Hepatic stellate cell (primary cell): ENCODE measurements around the gene PACS1.
"Not testable (repeated sequence)": the region's sequence is repeated elsewhere in the genome, so short reads cannot be mapped to it uniquely, and the experiment has no call there.

Experiments
- DNase-seq: peaks from one replicate; pipeline ENCODE4 v3.0.0; 2011; ENCODE audit warnings: low spot score

The PACS1 gene

DNA sequence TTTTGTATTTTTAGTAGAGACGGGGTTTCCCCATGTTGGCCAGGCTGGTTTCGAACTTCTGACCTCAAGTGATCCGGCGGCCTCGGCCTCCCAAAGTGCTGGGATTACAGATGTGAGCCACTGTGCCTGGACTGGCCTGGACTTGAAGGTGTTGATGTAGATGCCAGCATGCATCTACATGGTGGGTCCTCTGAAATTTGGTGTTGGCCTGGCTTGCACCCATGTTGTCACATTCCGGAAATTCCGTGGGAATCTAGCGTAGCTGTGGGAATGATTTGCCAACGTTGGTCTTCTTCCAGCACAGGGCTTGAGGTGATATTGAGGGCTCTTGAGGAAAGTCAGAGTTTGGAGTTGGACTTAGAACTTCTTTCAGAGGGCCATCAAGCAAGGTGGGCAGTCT, 6.5 kb downstream of the PACS1 start:
- no peak for DNase-seq

DNA sequence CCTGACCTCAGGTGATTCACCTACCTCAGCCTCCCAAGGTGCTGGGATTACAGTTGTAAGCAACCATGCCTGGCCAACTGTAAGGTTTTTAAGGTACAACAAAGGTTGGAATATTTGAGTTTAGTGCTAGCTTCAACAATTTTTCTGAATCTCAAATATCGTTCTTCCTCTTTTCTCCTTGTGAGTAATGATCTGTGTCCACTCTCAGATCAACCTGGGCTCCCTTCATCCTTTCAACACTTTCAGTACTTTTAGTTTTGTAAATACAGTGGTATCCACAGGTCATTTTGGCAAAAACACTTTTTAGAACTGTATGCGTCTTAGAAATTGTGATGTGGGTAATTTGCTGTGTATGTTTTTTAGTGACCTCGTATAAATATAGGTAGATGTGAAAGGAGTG, 7.9 kb downstream of the PACS1 start:
- DNase-seq, result no peak

DNA sequence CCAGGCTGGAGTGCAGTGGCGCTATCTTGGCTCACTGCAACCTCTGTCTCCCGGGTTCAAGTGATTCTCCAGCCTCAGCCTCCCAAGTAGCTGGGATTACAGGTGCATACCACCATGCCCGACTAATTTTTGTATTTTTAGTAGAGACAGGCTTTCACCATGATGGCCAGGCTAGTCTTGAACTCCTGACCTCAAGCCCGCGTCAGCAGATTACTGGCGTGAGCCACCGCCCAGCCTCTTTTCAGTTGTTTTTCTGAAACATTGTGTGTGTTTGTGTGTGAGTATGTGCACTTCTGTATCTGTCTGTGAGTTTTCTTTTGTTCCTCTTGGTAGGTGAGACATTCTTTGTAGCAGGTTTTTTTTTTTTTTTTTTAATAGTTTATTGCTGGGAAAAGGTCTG, 8.9 kb downstream of the PACS1 start:
- not testable (repeated sequence) for DNase-seq

DNA sequence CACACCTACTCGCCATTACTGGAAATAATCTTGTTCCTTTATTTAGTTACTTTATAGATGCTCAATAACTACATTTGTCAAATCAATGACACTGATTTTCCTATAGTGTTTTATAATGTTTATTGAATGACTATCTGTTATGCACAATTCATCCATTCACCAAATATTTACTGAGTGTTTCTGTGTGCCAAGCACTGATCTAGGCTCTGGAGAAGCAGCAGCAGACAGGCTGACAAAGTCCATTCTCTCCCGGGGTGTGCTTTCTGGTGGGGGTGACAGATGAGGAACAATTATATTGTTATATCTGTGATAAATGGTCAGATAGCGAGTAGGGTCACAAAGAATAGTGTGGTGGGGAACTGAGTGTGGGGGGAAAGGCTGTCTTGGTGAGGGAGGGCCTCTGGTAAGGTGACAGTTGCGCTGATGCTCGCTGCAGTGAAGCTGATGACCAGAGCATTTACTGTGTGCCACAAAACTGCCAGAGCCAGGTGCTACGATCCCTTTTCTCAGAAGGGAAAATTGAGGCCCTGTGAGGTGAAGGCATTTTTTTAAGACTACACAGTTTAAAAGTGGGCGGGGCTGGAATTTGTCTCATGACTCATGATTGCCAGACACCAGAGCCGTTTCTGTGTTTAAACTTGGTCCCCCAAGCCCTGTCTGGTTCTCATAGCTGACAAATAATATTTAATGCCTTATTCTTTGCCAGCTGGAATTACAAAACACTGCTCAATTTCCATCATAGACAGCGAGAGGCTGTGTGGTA, 10.2 kb downstream of the PACS1 start:
- DNase-seq, result peak; percentile 80

DNA sequence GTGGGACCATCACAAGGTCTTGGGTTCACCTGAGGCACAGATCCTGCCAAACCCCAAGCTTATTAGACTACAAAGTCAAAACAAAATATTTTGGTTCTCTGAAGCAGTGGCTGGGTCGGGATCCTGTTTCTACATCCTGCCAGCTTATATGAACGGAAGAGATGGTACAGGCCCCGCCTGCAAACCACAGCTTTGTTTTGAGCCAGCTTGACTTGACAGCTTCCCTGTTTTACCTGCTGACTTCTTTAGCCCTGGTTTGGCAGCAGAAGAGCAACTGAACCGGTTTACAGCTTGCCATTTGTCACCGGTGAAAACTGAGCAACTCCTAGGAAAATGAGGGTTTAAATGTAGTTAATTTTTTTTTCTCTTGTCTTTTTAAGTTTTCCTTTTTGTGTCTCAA, 11.4 kb downstream of the PACS1 start:
- DNase-seq, result no peak

- peak; percentile 36 for DNase-seq
Measured at GRCh38 chr11:66082946-66083698, 13.1 kb downstream of the PACS1 start.

- no peak for DNase-seq
Measured at GRCh38 chr11:66083767-66084166, 13.7 kb downstream of the PACS1 start.

- no peak for DNase-seq
Measured at GRCh38 chr11:66084821-66085475, 14.9 kb downstream of the PACS1 start.

GRCh38 chr11:66087148-66087908, 17.3 kb downstream of the PACS1 start:
- DNase-seq, result no peak

DNA sequence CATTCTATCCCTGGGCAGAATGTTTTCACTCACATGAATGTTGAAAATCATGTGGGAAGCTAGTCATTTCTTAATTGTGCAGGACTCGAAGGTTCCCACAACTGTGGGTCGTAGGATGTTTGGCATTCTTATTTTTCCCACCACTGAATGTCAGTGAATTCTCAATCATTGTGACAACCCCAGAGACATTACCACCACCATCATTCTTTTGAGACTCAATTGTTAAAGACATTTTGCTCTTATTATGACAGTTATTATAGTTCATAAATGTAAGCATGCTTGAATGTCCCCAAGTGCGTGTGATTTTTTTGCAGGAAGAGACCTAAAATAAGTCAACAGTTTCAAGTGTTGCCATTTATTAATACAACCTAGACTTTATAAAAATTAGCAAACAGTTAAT, 19.0 kb downstream of the PACS1 start:
- DNase-seq, result no peak

- no peak for DNase-seq
Measured at GRCh38 chr11:66090288-66090687, 20.2 kb downstream of the PACS1 start.

- not testable (repeated sequence) for DNase-seq
Measured at GRCh38 chr11:66092125-66092524, 22.1 kb downstream of the PACS1 start.

DNA sequence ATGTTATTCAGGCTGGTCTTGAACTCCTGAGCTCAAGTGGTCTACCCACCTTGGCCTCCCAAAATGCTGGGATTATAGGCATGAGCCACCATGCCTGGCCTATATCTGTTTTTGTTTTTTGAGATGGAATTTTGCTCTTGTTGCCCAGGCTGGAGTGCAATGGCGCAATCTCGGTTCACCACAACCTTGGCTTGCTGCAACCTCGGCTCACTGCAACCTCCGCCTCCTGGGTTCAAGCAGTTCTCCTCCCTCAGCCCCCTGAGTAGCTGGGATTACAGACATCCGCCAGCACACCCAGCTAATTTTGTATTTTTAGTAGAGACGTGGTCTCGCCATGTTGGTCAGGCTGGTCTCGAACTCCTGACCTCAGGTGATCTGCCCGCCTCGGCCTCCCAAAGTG, 29.7 kb downstream of the PACS1 start:
- DNase-seq, result not testable (repeated sequence)

DNA sequence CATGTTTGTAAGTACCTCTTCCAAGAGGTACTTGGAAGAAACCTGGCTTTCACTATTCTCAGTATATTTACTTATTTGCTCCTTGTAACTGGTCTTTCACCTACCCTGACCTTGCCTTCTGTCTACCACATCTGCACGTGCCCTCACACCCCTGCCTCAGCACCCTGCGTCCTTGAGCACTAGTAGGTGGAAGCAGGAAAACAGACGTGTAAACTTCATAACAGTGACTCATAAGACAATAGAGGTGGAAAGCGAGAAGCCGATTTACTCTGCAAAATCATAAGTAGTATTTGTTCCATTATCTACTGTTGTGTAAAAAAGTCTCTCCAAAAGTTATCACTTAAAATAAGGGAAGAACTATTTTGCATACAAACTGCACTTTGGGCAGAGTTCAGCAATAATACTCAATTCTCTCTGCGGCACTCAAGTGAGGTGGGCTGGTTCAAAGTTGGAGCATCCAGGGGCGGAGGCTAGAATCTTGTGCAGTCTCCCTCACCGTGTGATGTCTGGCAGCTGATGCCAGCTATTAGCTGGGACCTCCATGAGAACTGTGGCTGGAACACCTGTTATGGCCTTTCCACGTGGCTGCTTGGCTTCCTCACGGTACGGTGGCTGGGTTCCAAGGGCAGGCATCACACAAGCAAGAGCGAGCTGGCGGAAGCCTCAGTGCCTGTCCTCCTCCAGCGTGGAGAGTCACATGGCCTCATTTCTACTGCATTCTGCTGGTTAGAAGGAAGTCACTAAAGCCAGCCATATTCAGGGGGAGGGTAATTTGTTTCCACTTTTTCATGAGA, 30.4 kb downstream of the PACS1 start:
- DNase-seq, result no peak

DNA sequence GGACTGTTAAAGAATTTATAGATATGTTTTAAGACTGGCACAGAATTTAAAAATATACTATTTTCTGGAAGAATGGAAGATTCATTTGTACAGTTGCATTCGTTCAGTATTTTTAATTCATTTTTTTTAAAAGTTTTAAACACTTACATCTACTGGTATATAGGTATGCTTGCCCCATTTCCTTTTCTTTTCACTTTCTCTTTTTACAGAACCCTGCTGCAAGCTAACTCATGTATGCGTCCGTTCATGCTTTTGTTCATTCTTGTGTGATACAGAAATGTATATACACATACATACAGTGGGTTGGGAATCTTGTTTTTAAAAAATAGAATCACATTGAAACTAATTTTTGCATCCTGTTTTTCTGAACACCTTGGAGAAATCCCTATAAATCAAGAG, 31.0 kb downstream of the PACS1 start:
- no peak for DNase-seq

DNA sequence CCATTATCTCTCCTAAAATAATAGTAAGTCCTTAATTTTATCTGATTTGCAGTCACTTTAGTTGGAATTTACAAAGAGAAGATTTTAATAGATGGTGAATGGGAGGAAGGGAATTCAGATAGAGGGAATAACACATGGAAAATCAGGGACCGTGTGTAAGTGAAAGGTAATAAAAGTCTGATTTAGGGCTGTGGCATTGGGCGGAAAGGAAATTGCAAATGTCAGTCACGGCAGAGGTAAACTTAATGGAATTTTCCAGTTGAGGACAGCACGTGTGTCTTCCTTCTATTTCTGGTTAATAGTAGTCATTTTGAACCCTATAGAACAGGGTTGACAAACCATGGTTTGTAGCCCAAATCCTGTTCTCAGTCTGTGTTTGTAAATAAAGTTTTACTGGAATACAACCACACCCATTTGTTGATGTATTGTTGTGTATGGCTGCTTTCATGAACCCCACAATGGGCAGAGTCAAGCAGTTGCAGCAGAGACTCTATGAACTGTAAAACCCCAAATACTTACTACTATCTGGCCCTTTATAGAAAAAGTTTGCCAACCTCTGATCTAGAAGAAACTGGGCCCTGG, 34.1 kb downstream of the PACS1 start:
- DNase-seq, result no peak

DNA sequence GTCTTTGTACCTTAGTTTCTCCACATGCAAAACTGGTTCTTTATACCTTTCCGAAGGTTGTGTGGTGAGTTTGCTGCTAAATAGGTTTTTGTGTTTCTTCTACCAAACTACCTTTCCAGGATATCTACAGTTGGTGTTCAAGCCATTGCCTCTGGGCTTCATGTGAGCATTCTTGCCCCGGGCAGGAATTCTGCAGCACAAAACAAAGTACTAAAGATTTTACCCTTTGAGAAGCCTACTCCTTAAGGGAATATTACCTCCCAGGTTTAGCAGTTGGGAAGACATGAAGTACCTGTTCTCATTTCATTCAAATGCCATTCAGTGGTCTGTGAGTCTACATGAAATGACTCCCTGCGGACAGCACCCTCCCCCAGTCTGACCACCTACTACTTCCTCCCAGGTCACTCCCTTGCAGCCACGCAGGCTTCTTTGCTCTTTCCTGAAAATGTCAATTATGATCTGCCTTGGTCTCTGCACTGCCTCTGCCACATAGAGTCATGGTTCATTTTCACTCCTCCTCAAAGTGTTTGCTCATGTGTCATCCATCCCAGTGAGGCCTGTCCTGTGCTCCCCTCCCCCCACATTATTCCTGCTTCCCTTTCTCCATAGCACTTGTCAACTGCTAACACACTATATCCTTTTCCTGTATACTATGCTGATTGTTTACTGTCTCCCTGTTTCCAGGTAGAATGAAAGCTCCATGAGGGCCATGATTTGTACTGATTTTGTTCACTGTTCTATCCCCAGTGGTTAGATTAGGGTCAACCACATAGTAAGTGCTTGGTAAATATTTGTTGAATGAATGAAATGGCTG, 36.9 kb downstream of the PACS1 start:
- no peak for DNase-seq

DNA sequence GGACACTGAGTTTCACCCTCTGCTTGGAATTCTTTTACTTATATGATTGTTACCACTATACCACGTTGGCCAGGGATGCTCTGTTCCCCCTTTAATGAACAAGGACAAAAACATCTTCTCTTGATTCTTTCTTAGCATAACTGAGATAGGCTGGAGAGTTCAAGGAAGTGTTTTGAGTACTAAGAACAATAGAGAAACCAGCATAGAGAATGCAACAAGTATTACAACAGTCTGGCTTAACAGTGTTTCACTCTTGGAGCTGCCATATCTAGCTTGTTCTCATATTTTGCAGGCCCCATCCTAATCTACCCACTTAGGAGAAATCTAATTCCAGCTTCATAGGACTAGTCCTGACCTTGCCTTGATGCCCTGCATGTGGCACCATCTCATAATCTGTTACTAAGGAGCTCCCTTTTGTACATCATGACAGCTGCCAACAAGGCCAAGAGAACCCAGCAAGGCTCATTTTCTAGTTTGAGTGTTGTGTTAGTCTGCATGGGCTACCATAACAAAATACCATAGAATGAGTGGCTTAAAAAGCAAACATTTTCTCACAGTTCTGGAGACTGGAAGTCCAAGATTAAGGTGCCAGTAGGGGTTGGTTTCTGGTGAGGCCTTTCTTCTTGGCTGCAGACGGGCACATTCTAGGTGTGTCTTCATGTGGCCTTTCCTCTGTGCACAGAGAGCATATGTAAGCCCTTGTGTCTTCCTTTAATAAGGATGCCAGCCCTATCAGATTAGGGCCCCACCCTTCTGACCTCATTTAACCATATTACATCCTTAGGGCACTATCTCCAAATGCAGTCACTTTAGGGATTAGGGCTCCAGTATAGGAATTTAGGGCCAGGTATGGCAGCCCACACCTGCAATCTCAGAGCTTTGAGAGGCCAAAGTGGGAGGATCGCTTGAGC, 37.8 kb downstream of the PACS1 start:
- no peak for DNase-seq

DNA sequence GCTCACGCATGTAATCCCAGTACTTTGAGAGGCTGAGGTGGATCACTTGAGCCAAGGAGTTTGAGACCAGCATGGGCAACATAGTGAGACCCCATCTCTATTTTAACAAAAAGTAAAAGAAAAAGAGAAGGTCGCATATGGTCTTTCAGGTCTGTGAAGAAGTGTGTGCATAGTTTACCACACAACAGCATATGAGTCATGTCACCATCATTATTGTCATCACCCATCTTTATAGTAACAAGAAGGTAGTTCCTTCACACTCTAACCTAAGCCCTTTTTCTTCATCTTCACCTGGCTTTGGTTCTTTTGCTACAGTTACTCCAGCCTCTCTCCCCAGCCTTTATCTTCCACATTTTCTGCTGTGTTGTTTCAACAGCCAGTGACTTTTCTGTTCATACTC, 39.2 kb downstream of the PACS1 start:
- no peak for DNase-seq
